Endodermal cell (in vitro differentiated cells): ENCODE data around the gene YAE1. TPM values are rescaled to one million over a fixed set of nuclear protein-coding genes. Genes with fewer than 3 reads are reported as not detected.

ENCODE experiments used
- DNase-seq: peaks from one replicate; pipeline ENCODE4 v3.0.0-alpha.2; 2017
- H3K27ac ChIP-seq: 2 replicates; pipeline ENCODE4 v1.5.1; 2013; ENCODE audit warnings: mild to moderate bottlenecking, low read depth, low read length, moderate library complexity
- H3K27me3 ChIP-seq: 2 replicates; pipeline ENCODE4 v1.6.1; 2013; ENCODE audit warnings: mild to moderate bottlenecking, low read length, moderate library complexity; ENCODE audit not compliant: insufficient read depth, control insufficient read depth, poor library complexity, severe bottlenecking
- H3K36me3 ChIP-seq: 2 replicates; pipeline ENCODE4 v1.7.0; 2013; ENCODE audit warnings: mild to moderate bottlenecking, low read length, moderate library complexity; ENCODE audit not compliant: control insufficient read depth, insufficient read depth
- H3K4me1 ChIP-seq: one replicate; pipeline ENCODE4 v1.7.0; 2013; ENCODE audit warnings: low read length; ENCODE audit not compliant: control insufficient read depth, insufficient read depth
- H3K4me3 ChIP-seq: 2 replicates; pipeline ENCODE4 v1.5.1; 2013; ENCODE audit warnings: mild to moderate bottlenecking, low read length, moderate library complexity
- H3K9ac ChIP-seq: 2 replicates; pipeline ENCODE4 v1.6.1; 2013; ENCODE audit warnings: mild to moderate bottlenecking, low read length, moderate library complexity; ENCODE audit not compliant: poor library complexity, severe bottlenecking; ENCODE audit errors: extremely low read depth
- H3K9me3 ChIP-seq: 2 replicates; pipeline ENCODE4 v1.6.1; 2013; ENCODE audit warnings: mild to moderate bottlenecking, low read length, moderate library complexity; ENCODE audit not compliant: control insufficient read depth
- H3K27ac Mint-ChIP-seq: 2 replicates; pipeline ENCODE4 v1.8.0; 2020; ENCODE audit warnings: mixed read lengths
- H3K27me3 Mint-ChIP-seq: 2 replicates; pipeline ENCODE4 v1.8.0; 2021; ENCODE audit warnings: mild to moderate bottlenecking, mixed read lengths; ENCODE audit not compliant: insufficient read depth
- H3K36me3 Mint-ChIP-seq: 2 replicates; pipeline ENCODE4 v1.8.0; 2020; ENCODE audit warnings: low read depth, mixed read lengths
- H3K4me1 Mint-ChIP-seq: 2 replicates; pipeline ENCODE4 v1.8.0; 2020; ENCODE audit warnings: mixed read lengths
- H3K4me3 Mint-ChIP-seq: 2 replicates; pipeline ENCODE4 v1.8.0; 2020; ENCODE audit warnings: mild to moderate bottlenecking, moderate library complexity, mixed read lengths
- H3K9me3 Mint-ChIP-seq: 2 replicates; pipeline ENCODE4 v1.8.0; 2020; ENCODE audit warnings: mild to moderate bottlenecking, mixed read lengths
- CTCF ChIP-seq: fragments of 200-600 bp; sonication (generic); conservative IDR thresholded peaks from 2 replicates; pipeline ENCODE4 v1.5.0; 2021; ENCODE audit warnings: antibody characterized with exemption, mild to moderate bottlenecking
- WGBS, 2 experiments: methylation state at CpG; one replicate each; pipeline versions ENCODE4 v1.1.5 to v1.1.7; 2013; ENCODE audit warnings: missing lambda C conversion rate in 2 of 2, mixed read lengths in 1 of 2; ENCODE audit not compliant: insufficient coverage in 1 of 2, insufficient read length in 1 of 2; 5-methylcytosine and 5-hydroxymethylcytosine counted together
- total RNA-seq, 2 donors: library from RNA; stranded (reverse); fragmentation: NEBNext Ultra II Directional in 1 of 2; extraction: Animal tissue kit (Norgen Biotek cat#: 25700) in 1 of 2; gene quantifications; 2 replicates in 1 of 2; 3 replicates in 1 of 2; pipeline ENCODE4 v1.2.1, GENCODE V29; 2021

The YAE1 gene
- total RNA-seq, 2 donors from 2014 or later, result 20.9 to 30.0 TPM

GRCh38 chr7:39534599-39534998 lies 31.6 kb upstream of the YAE1 start:
- H3K9me3 Mint-ChIP-seq, result no peaks in the 10 kb centered on the region
- H3K4me3 Mint-ChIP-seq, result no peak overlapping the region
- TF ChIP-seq CTCF, result no peak
- no peak overlapping the region for H3K4me3 ChIP-seq
- no peaks in the 10 kb centered on the region for H3K27me3 ChIP-seq
- no peaks in the 10 kb centered on the region for H3K36me3 ChIP-seq
- no peaks in the 10 kb centered on the region for H3K4me1 ChIP-seq
- peaks cover 29% of the 10 kb centered on the region for H3K4me1 Mint-ChIP-seq
- no peaks in the 10 kb centered on the region for H3K27me3 Mint-ChIP-seq
- no peaks in the 10 kb centered on the region for H3K9me3 ChIP-seq
- 81 to 83% methylated on average over 1 of the region's 1 CpG for WGBS, 2 experiments
- H3K27ac Mint-ChIP-seq, result no peak overlapping the region
- DNase-seq, result no peak
- H3K36me3 Mint-ChIP-seq, result no peaks in the 10 kb centered on the region
- H3K9ac ChIP-seq, result no peak overlapping the region
- no peak overlapping the region for H3K27ac ChIP-seq

GRCh38 chr7:39535064-39535463 lies 31.1 kb upstream of the YAE1 start:
- H3K36me3 Mint-ChIP-seq, result no peaks in the 10 kb centered on the region
- H3K27me3 Mint-ChIP-seq, result no peaks in the 10 kb centered on the region
- no peak for DNase-seq
- Histone ChIP-seq H3K4me1 (peaks cover under 1% of the 10 kb centered on the region), H3K9ac (no peak overlapping the region), H3K27ac (no peak overlapping the region), H3K36me3 (no peaks in the 10 kb centered on the region), H3K9me3 (no peaks in the 10 kb centered on the region), H3K27me3 (no peaks in the 10 kb centered on the region), H3K4me3 (no peak overlapping the region)
- H3K27ac Mint-ChIP-seq, result no peak overlapping the region
- no peaks in the 10 kb centered on the region for H3K9me3 Mint-ChIP-seq
- no peak overlapping the region for H3K4me3 Mint-ChIP-seq
- TF ChIP-seq CTCF, result no peak
- peaks cover 33% of the 10 kb centered on the region for H3K4me1 Mint-ChIP-seq

- Mint-ChIP-seq H3K4me3 (no peak overlapping the region), H3K27ac (no peak overlapping the region), H3K4me1 (peaks cover 35% of the 10 kb centered on the region), H3K36me3 (no peaks in the 10 kb centered on the region), H3K9me3 (no peaks in the 10 kb centered on the region), H3K27me3 (no peaks in the 10 kb centered on the region)
- Histone ChIP-seq H3K27ac (no peak overlapping the region), H3K9me3 (no peaks in the 10 kb centered on the region), H3K36me3 (no peaks in the 10 kb centered on the region), H3K9ac (no peak overlapping the region), H3K4me1 (peaks cover 4% of the 10 kb centered on the region), H3K27me3 (no peaks in the 10 kb centered on the region), H3K4me3 (no peak overlapping the region)
- WGBS, 2 experiments, result 92 to 93% methylated on average over 3 of the region's 3 CpGs
- DNase-seq, result no peak
- no peak for TF ChIP-seq CTCF
Measured at GRCh38 chr7:39535720-39536119, 30.5 kb upstream of the YAE1 start.
